Mucosa of descending colon (tissue), 3 donors: ENCODE results near the gene PHKB. TPM values are rescaled to one million over a fixed set of nuclear protein-coding genes. Genes with fewer than 3 reads are reported as not detected.

Experiments
- ATAC-seq: fragments of 200-7000 bp; cut with Tn5 transposase; one replicate; pipeline ENCODE4 v1.9.1; 2020; ENCODE audit warnings: mild to moderate bottlenecking, moderate library complexity
- DNase-seq, 3 donors: peaks; one replicate each; pipeline ENCODE4 v3.0.0-alpha.2; 2020
- H3K36me3 ChIP-seq: fragments of 200-600 bp; one replicate; pipeline ENCODE4 v1.8.0; 2021; ENCODE audit warnings: low read depth, mild to moderate bottlenecking
- H3K4me1 ChIP-seq: fragments of 200-600 bp; one replicate; pipeline ENCODE4 v1.8.0; 2021; ENCODE audit warnings: low read depth, mild to moderate bottlenecking
- H3K4me3 ChIP-seq: fragments of 200-600 bp; one replicate; pipeline ENCODE4 v1.8.0; 2021; ENCODE audit warnings: mild to moderate bottlenecking
- H3K9me3 ChIP-seq: fragments of 200-600 bp; one replicate; pipeline ENCODE4 v1.8.0; 2021; ENCODE audit warnings: mild to moderate bottlenecking
- intact Hi-C, 2 donors: fragments of 100-400 bp; cut with DNase I in 1 of 2; cut with micrococcal nuclease in 1 of 2; formaldehyde crosslinking; loops; one replicate each; pipeline versions ENCODE4 v1.11.0 to v1.11.1; 2022; cut with DNase I, micrococcal nuclease
- total RNA-seq, 3 donors: library from RNA; stranded (reverse); fragmentation: NEBNext Ultra II Directional in 2 of 3; extraction: Animal tissue kit (Norgen Biotek cat#: 25700) in 2 of 3; gene quantifications; one replicate each; pipeline versions ENCODE4 v1.2.1 to v1.2.4, GENCODE V29; 2021 to 2023
- TF ChIP-seq, protein P1 (sequence below): fragments of 200-600 bp; IDR thresholded peaks from one replicate; pipeline ENCODE4 v1.8.0; 2022; ENCODE audit warnings: antibody characterized with exemption, mild to moderate bottlenecking
- donor health status: DM: no; HTN: no; CAD: no; lungs with moderate emphysema.
- donor health status: DM: no; HTN: no; CAD: no.
- donor health status: DM: no; HTN: yes; CAD: no.

The PHKB gene
- total RNA-seq, 3 donors from 2014 or later, result 67.8 to 101 (median 81.4) TPM

DNA sequence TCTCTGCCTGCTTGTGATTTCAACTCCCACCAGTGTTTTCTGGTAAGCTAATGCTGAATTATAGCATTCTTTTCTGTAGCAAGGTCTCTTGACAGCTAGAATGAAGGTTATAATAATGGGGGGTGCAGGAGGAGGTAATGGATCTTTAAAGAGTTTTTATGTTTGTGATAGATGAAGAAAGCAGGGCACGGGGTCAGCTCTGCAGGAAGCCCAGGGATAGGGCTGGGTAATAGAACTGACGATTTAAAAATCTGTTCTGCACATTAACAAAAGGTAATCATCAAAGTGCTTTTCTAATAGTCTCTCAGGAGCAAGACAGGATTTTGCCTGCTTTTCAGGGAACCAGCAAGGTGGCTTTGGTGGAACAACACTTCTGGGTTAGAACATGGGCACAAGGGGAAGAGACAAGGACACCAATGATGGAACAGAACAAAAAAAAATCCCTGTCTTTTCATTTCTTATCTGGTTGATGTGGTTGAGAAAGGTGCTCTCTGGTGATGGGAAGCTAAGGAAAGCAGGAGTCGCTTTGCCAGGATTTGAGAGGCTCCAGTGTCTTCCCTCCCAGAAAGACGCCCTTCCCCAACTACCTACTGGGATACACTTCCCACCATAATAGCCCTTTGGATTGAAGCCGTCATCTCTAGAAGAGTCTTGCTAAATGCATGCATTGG lies 263.1 kb downstream of the PHKB start:
- DNase-seq (no peak), ATAC-seq (no peak)
- TF ChIP-seq, protein P1, sequence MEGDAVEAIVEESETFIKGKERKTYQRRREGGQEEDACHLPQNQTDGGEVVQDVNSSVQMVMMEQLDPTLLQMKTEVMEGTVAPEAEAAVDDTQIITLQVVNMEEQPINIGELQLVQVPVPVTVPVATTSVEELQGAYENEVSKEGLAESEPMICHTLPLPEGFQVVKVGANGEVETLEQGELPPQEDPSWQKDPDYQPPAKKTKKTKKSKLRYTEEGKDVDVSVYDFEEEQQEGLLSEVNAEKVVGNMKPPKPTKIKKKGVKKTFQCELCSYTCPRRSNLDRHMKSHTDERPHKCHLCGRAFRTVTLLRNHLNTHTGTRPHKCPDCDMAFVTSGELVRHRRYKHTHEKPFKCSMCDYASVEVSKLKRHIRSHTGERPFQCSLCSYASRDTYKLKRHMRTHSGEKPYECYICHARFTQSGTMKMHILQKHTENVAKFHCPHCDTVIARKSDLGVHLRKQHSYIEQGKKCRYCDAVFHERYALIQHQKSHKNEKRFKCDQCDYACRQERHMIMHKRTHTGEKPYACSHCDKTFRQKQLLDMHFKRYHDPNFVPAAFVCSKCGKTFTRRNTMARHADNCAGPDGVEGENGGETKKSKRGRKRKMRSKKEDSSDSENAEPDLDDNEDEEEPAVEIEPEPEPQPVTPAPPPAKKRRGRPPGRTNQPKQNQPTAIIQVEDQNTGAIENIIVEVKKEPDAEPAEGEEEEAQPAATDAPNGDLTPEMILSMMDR, result no peak
- H3K9me3 ChIP-seq, result no peaks in the 10 kb centered on the region
- H3K4me3 ChIP-seq, result no peak overlapping the region
- H3K4me1 ChIP-seq, result no peaks in the 10 kb centered on the region
- intact Hi-C loops, result no loop called here
- no peaks in the 10 kb centered on the region for H3K36me3 ChIP-seq

DNA sequence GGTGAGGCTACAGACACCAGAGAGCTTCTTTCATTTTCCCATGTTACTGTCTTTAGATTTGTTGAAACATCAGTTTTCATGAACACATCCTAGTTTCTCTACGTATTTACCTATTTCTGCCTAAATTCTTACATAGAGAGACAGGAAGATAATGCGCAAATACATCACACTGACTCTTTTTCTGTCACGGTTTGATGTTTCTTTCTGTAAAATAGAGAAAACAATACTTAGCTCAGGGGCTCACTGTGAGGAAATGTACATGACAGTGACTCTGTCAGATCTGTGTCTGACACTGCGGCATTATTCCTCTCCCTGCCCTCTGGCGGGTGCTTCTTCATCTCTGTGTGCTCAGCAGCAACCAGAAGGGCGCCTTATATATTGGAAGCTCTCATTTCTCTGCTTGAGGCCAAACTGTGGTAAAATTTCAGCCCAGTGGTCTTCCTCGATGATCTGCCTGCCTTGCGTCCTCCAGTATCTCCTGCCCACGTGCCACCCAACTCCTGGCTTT lies 264.1 kb downstream of the PHKB start:
- intact Hi-C loops, result no loop called here
- ATAC-seq (no peak), DNase-seq (no peak)
- no peaks in the 10 kb centered on the region for H3K36me3 ChIP-seq
- TF ChIP-seq, protein P1, result no peak
- H3K4me1 ChIP-seq, result no peaks in the 10 kb centered on the region
- no peak overlapping the region for H3K4me3 ChIP-seq
- no peaks in the 10 kb centered on the region for H3K9me3 ChIP-seq

DNA sequence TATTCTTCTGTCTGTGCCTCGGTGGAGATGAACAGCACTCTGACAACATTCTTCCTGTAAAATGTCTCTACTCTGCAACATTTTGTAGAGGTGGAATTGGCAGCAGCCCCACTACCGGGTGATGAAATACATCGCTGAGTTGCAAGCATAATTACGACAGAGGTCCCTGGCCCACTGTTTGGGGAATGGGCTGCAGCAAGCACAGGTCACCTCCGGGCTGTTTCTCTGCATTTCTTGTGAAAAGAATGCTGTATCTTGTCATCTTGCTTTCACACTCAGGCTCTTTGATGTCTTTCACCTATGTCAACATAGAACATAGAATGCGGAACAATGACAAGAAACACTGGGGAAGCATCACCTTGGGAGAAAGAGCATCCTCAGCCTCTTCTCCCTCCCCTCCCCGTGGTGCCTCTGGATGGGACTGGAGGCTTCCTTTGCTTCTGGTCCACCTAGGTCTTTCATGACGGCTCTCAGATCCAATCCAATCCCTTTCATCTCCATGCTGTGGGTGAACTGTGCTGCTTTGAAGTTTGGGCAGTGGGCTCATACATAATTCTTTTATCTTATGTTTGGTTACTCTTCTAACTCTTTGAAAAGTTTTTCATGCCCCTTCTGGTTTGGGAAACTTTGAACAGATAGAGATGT lies 265.0 kb downstream of the PHKB start:
- H3K9me3 ChIP-seq, result no peaks in the 10 kb centered on the region
- TF ChIP-seq, protein P1, result no peak
- ATAC-seq (no peak), DNase-seq (no peak)
- H3K4me1 ChIP-seq, result no peaks in the 10 kb centered on the region
- no peaks in the 10 kb centered on the region for H3K36me3 ChIP-seq
- no peak overlapping the region for H3K4me3 ChIP-seq
- intact Hi-C loops, result no loop called here

DNA sequence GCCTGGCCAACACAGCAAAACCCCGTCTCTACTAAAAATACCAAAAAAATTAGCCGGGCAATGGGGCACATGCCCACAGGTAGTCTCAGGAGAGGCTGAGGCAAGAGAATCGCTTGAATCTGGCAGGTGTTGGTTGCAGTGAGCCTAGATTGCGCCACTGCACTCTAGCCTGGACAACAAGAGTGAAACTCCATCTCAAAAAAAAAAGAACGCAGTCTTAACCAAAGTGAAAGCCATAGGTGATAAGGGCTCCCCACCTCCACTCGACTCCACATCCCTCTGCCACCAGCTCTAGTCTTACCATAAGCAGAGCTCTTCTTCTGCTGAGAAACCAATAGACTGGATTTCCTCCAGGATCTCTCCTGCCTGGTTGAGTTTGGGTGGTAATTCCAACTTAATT lies 266.0 kb downstream of the PHKB start:
- no peaks in the 10 kb centered on the region for H3K36me3 ChIP-seq
- no peaks in the 10 kb centered on the region for H3K9me3 ChIP-seq
- no peak overlapping the region for H3K4me3 ChIP-seq
- ATAC-seq (no peak), DNase-seq (no peak)
- TF ChIP-seq, protein P1, result no peak
- intact Hi-C loops, result no loop called here
- no peaks in the 10 kb centered on the region for H3K4me1 ChIP-seq

DNA sequence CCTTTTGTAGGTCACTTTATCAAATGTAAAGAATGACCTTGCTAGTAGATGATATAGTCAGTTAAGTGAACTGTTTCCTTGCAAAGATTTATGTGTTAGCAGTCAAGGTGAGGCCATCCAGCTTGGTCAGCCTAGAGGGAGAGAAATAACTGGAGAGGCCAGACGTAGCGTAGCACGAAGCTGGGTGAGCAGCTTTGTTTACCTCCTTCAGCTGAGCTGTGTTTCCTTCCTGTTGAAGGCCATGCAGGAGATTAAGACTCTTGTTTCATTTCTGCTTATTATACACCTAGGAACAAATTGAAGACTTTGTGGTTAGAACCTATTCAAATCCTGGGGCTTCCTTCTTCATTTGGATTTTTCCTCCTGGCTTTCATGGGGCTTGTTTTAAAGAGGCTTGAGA lies 267.1 kb downstream of the PHKB start:
- Histone ChIP-seq H3K4me1 (no peaks in the 10 kb centered on the region), H3K36me3 (no peaks in the 10 kb centered on the region), H3K4me3 (no peak overlapping the region), H3K9me3 (no peaks in the 10 kb centered on the region)
- intact Hi-C loops, result no loop called here
- DNase-seq, result no peak
- ATAC-seq, result no peak
- TF ChIP-seq, protein P1, result no peak
